ENCODE results near the gene EBF3. TPM values are rescaled to one million over a fixed set of nuclear protein-coding genes. Genes with fewer than 3 reads are reported as not detected.

EBF3 gene
- total RNA-seq, 1 donor from 2014 or later: 0.26 TPM

DNA sequence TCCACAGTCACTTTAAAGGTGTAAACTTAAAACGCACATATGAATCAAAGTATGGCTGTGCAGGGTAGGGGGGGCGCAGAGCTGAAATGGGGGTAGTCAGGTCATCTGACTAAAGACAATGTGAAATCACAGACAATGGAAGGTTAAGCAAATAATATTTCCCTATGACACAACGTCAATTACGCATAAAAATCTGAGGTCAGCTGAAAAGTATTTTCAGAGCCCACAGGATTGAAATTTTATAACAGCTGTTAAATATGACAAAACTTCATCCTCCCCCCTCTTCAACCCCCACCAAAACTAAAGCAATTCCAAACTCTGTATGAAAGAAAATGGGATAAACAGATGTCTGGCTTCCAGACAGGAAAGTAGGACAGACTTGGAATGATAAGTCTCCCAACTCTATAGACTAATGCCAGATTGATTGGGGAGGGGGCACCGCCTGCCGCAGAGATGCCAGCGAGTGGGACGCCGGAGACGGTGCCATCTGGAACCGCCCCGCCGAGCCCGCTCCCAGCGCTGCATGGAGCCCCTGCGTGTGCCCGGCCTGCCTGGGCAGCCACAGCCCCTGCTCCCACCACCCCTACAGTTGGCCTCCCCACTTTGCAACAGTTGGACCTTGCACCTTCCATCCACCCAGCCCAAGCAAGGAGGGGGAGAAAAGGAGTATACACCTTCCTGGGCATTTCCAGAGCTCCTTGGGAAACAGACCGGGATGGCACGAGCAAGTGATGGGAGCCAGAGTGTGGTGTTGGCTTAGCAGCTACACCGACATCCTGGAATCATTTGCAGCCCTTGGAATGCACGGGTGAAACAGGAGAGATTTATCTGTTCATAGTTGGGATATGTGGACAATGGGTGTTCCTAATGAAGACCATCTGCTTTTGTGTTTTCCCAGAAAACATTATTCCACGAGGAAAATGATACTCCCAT lies 10.7 kb downstream of the EBF3 start:
- FAIRE-seq: no peak
- H3K27me3 ChIP-seq (ENCODE audit: control insufficient read depth, insufficient read depth, low read length): peaks cover 4% of the 10 kb centered on the region
- DNase-seq (ENCODE audit: low read depth): no peak
- H3K4me3 ChIP-seq (ENCODE audit: low read depth, low read length): no peak overlapping the region
- TF ChIP-seq, protein P1, sequence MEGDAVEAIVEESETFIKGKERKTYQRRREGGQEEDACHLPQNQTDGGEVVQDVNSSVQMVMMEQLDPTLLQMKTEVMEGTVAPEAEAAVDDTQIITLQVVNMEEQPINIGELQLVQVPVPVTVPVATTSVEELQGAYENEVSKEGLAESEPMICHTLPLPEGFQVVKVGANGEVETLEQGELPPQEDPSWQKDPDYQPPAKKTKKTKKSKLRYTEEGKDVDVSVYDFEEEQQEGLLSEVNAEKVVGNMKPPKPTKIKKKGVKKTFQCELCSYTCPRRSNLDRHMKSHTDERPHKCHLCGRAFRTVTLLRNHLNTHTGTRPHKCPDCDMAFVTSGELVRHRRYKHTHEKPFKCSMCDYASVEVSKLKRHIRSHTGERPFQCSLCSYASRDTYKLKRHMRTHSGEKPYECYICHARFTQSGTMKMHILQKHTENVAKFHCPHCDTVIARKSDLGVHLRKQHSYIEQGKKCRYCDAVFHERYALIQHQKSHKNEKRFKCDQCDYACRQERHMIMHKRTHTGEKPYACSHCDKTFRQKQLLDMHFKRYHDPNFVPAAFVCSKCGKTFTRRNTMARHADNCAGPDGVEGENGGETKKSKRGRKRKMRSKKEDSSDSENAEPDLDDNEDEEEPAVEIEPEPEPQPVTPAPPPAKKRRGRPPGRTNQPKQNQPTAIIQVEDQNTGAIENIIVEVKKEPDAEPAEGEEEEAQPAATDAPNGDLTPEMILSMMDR (IDR thresholded peaks at IDR 0.05; ENCODE audit: insufficient read depth, low read length, severe bottlenecking): no peak
- no peaks in the 10 kb centered on the region for H3K36me3 ChIP-seq (ENCODE audit: control insufficient read depth, insufficient read depth, low read length)

DNA sequence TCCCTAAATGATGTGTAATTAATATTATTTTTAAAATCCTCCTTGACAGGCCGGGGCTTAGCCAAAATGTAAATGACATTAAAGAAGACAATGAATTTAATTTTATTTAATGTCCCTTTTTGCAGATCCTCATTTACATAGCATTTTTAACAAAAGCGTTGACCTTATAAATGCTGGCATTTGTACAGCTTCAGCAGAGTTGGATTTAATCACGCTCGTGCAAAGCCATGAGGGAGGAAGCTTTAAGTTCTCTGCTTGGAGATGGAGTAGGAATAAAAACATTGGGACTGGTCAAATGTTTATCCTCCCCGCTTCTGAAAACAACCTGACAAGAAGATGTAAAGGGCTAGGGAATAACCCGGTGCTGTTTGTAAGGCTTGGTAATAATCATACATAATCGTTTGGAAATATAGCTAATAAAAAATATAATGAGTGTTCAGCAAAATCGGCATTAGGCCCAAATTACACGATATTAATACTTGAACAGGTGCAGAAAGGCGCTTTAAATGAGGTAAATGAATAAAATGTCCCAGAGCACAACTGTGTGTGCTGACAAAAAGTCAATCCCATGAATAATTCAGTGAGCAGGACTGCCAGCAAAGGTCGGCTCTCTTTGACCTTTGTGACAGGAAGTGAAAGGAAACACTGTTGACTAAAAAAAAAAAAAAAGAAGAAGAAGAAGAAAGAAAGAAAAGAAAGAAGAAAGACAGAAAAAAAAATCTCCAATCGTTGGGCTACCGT lies 11.5 kb downstream of the EBF3 start:
- Histone ChIP-seq H3K36me3 (ENCODE audit: control insufficient read depth, insufficient read depth, low read length) (no peaks in the 10 kb centered on the region), H3K27me3 (ENCODE audit: control insufficient read depth, insufficient read depth, low read length) (peaks cover 4% of the 10 kb centered on the region), H3K4me3 (ENCODE audit: low read depth, low read length) (no peak overlapping the region)
- TF ChIP-seq, protein P1 (IDR thresholded peaks at IDR 0.05; ENCODE audit: insufficient read depth, low read length, severe bottlenecking): no peak
- no peak for DNase-seq (ENCODE audit: low read depth)
- FAIRE-seq: no peak

GRCh38 chr10:129951970-129952265 lies 12.2 kb downstream of the EBF3 start:
- DNase-seq (ENCODE audit: low read depth) (no peak), FAIRE-seq (no peak)
- TF ChIP-seq, protein P1 (IDR thresholded peaks at IDR 0.05; ENCODE audit: insufficient read depth, low read length, severe bottlenecking): no peak

GRCh38 chr10:129951101-129951969 lies 12.7 kb downstream of the EBF3 start:
- FAIRE-seq: no peak
- no peak for DNase-seq (ENCODE audit: low read depth)
- TF ChIP-seq, protein P1 (IDR thresholded peaks at IDR 0.05; ENCODE audit: insufficient read depth, low read length, severe bottlenecking): no peak
- no peaks in the 10 kb centered on the region for H3K36me3 ChIP-seq (ENCODE audit: control insufficient read depth, insufficient read depth, low read length)
- no peaks in the 10 kb centered on the region for H3K27me3 ChIP-seq (ENCODE audit: control insufficient read depth, insufficient read depth, low read length)
- no peak overlapping the region for H3K4me3 ChIP-seq (ENCODE audit: low read depth, low read length)

More at GRCh38 chr10:129951970-129952265, 12.2 kb downstream of the EBF3 start:
- no peaks in the 10 kb centered on the region for H3K36me3 ChIP-seq (ENCODE audit: control insufficient read depth, insufficient read depth, low read length)
- H3K4me3 ChIP-seq (ENCODE audit: low read depth, low read length): no peak overlapping the region
- H3K27me3 ChIP-seq (ENCODE audit: control insufficient read depth, insufficient read depth, low read length): peaks cover 2% of the 10 kb centered on the region

GRCh38 chr10:129950676-129951075 lies 13.4 kb downstream of the EBF3 start:
- no peak for DNase-seq (ENCODE audit: low read depth)

More at GRCh38 chr10:129950676-129951075, 13.4 kb downstream of the EBF3 start:
- no peak overlapping the region for H3K4me3 ChIP-seq (ENCODE audit: low read depth, low read length)
- no peak for FAIRE-seq
- TF ChIP-seq, protein P1 (IDR thresholded peaks at IDR 0.05; ENCODE audit: insufficient read depth, low read length, severe bottlenecking): no peak
- no peaks in the 10 kb centered on the region for H3K36me3 ChIP-seq (ENCODE audit: control insufficient read depth, insufficient read depth, low read length)
- no peaks in the 10 kb centered on the region for H3K27me3 ChIP-seq (ENCODE audit: control insufficient read depth, insufficient read depth, low read length)

Measured in bronchial epithelial cell (primary cell).